Body of pancreas (tissue), 4 donors: ENCODE measurements around the gene CLEC2B.

Experiments
- POLR2A ChIP-seq, 3 donors: fragments of 450-650 bp; IDR thresholded peaks; one replicate each; pipeline ENCODE4 v1.6.1; 2016; ENCODE audit warnings: antibody characterized with exemption in 3 of 3, mild to moderate bottlenecking in 2 of 3
- TF ChIP-seq, protein P1 (sequence below), 7 experiments: fragments of 450-650 bp in 4 of 7; fragments of 200-600 bp in 3 of 7; sonication (generic) in 3 of 7; IDR thresholded peaks; one replicate each; pipeline ENCODE4 v1.5.1; 2016 to 2019; ENCODE audit warnings: antibody characterized with exemption in 7 of 7

- no peak for TF ChIP-seq POLR2A (IDR thresholded peaks at IDR 0.05)
- TF ChIP-seq, protein P1, sequence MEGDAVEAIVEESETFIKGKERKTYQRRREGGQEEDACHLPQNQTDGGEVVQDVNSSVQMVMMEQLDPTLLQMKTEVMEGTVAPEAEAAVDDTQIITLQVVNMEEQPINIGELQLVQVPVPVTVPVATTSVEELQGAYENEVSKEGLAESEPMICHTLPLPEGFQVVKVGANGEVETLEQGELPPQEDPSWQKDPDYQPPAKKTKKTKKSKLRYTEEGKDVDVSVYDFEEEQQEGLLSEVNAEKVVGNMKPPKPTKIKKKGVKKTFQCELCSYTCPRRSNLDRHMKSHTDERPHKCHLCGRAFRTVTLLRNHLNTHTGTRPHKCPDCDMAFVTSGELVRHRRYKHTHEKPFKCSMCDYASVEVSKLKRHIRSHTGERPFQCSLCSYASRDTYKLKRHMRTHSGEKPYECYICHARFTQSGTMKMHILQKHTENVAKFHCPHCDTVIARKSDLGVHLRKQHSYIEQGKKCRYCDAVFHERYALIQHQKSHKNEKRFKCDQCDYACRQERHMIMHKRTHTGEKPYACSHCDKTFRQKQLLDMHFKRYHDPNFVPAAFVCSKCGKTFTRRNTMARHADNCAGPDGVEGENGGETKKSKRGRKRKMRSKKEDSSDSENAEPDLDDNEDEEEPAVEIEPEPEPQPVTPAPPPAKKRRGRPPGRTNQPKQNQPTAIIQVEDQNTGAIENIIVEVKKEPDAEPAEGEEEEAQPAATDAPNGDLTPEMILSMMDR (IDR thresholded peaks at IDR 0.05) = no peak
These were observed 37.7 kb upstream of the CLEC2B start for GRCh38 chr12:9906873-9907272.
